Stomach (tissue), 9 donors: ENCODE data around the gene C1QTNF8. TPM values are rescaled to one million over a fixed set of nuclear protein-coding genes. Genes with fewer than 3 reads are reported as not detected.

Source experiments
- DNase-seq, 2 donors: peaks; one replicate each; pipeline versions ENCODE4 v3.0.0 to v3.0.0-alpha.2; 2013 to 2019
- H3K27ac ChIP-seq, 5 donors: fragments of 200-600 bp in 4 of 5; sonication (generic) in 4 of 5; one replicate each; pipeline ENCODE4 v1.5.1; 2013 to 2019; ENCODE audit warnings: mild to moderate bottlenecking in 1 of 5, moderate library complexity in 1 of 5
- H3K27me3 ChIP-seq, 3 donors: fragments of 200-600 bp; sonication (generic); one replicate each; pipeline ENCODE4 v1.5.1; 2017 to 2019; ENCODE audit warnings: mixed run types in 1 of 3
- H3K36me3 ChIP-seq, 4 donors: fragments of 200-600 bp; sonication (generic); 1 replicate in 3 of 4; 2 replicates in 1 of 4; pipeline ENCODE4 v1.5.1; 2016 to 2019
- H3K4me1 ChIP-seq, 4 donors: fragments of 200-600 bp; sonication (generic); one replicate each; pipeline ENCODE4 v1.5.1; 2016 to 2019
- H3K4me3 ChIP-seq, 4 donors: fragments of 200-600 bp; sonication (generic) in 3 of 4; one replicate each; pipeline ENCODE4 v1.5.1; 2016 to 2019; ENCODE audit warnings: mild to moderate bottlenecking in 1 of 4
- H3K9me3 ChIP-seq, 4 donors: fragments of 200-600 bp; sonication (generic); one replicate each; pipeline ENCODE4 v1.5.1; 2016 to 2019
- EP300 ChIP-seq: sonication (generic); formaldehyde crosslinking; IDR thresholded peaks from one replicate; pipeline ENCODE4 v1.6.1; 2017; ENCODE audit warnings: antibody characterized with exemption
- POLR2A ChIP-seq, 4 donors: fragments of 450-650 bp; IDR thresholded peaks; one replicate each; pipeline ENCODE4 v1.6.1; 2016; ENCODE audit warnings: antibody characterized with exemption in 4 of 4, control low read depth in 2 of 4, mild to moderate bottlenecking in 1 of 4, moderate library complexity in 1 of 4
- POLR2AphosphoS5 ChIP-seq, 3 donors: sonication (generic); formaldehyde crosslinking; IDR thresholded peaks; one replicate each; pipeline ENCODE4 v1.6.1; 2016; ENCODE audit warnings: antibody characterized with exemption in 3 of 3
- WGBS, 5 donors: extraction: QIAGEN DNeasy Blood & Tissue Kit in 3 of 5; methylation state at CpG; one replicate each; pipeline versions ENCODE4 v1.1.5 to v1.1.7; 2013 to 2018; 5-methylcytosine and 5-hydroxymethylcytosine counted together
- intact Hi-C: fragments of 100-400 bp; cut with DNase I; formaldehyde crosslinking; loops from one replicate; pipeline ENCODE4 v1.15.1; 2023; ENCODE audit warnings: low total_unique reads
- polyA plus RNA-seq, 3 donors: library from polyadenylated mRNA; stranded (reverse); fragments of 200-250 nt; gene quantifications; one replicate each; pipeline ENCODE4 v1.2.3, GENCODE V29; 2013
- total RNA-seq, 5 donors: library from RNA; depleted of rRNA; stranded (reverse); fragments of >200 nt; gene quantifications; one replicate each; pipeline versions ENCODE4 v1.1.0 to v1.2.3, GENCODE V29; 2014 to 2016
- TF ChIP-seq, protein P1 (sequence below), 7 experiments: fragments of 450-650 bp in 4 of 7; fragments of 200-600 bp in 3 of 7; sonication (generic) in 3 of 7; IDR thresholded peaks; one replicate each; pipeline ENCODE4 v1.5.1; 2016 to 2019; ENCODE audit warnings: antibody characterized with exemption in 7 of 7, control low read depth in 2 of 7, mild to moderate bottlenecking in 1 of 7
- donor health status: healthy with polysubstance abuse.
- donor health status: Bipolar disorder and iron deficiency.
- donor health status: healthy.

C1QTNF8 gene
- total and polyA plus RNA-seq, 8 donors: not detected

GRCh38 chr16:1130382-1130781 lies 34.3 kb upstream of the C1QTNF8 start:
- Histone ChIP-seq H3K4me1 (peaks cover 0 to 26% (median 25%) of the 10 kb centered on the region in 4 donors), H3K36me3 (no peaks in the 10 kb centered on the region), H3K27ac (no peak overlapping the region), H3K9me3 (no peaks in the 10 kb centered on the region), H3K4me3 (no peak overlapping the region), H3K27me3 (peaks cover 0 to 63% (median 7%) of the 10 kb centered on the region in 3 donors)
- WGBS, 5 donors: 78 to 88% (median 85%) methylated on average over 7 to 8 of the region's 8 CpGs
- TF ChIP-seq POLR2AphosphoS5 (IDR thresholded peaks at IDR 0.05): no peak
- no peak for TF ChIP-seq POLR2A (IDR thresholded peaks at IDR 0.05)
- TF ChIP-seq, protein P1, sequence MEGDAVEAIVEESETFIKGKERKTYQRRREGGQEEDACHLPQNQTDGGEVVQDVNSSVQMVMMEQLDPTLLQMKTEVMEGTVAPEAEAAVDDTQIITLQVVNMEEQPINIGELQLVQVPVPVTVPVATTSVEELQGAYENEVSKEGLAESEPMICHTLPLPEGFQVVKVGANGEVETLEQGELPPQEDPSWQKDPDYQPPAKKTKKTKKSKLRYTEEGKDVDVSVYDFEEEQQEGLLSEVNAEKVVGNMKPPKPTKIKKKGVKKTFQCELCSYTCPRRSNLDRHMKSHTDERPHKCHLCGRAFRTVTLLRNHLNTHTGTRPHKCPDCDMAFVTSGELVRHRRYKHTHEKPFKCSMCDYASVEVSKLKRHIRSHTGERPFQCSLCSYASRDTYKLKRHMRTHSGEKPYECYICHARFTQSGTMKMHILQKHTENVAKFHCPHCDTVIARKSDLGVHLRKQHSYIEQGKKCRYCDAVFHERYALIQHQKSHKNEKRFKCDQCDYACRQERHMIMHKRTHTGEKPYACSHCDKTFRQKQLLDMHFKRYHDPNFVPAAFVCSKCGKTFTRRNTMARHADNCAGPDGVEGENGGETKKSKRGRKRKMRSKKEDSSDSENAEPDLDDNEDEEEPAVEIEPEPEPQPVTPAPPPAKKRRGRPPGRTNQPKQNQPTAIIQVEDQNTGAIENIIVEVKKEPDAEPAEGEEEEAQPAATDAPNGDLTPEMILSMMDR (IDR thresholded peaks at IDR 0.05): no peak
- no peak for TF ChIP-seq EP300
- DNase-seq: no peak
- intact Hi-C loops: no loop called here

- peaks cover 0 to 20% (median 17%) of the 10 kb centered on the region in 4 donors for H3K4me1 ChIP-seq
- TF ChIP-seq, protein P1 (IDR thresholded peaks at IDR 0.05): no peak
- TF ChIP-seq POLR2A (IDR thresholded peaks at IDR 0.05) (no peak), EP300 (no peak)
- no peak for DNase-seq
- H3K9me3 ChIP-seq: no peaks in the 10 kb centered on the region
- peaks cover 0 to 65% (median 7%) of the 10 kb centered on the region in 3 donors for H3K27me3 ChIP-seq
- no peaks in the 10 kb centered on the region for H3K36me3 ChIP-seq
- no peak overlapping the region for H3K4me3 ChIP-seq
- intact Hi-C loops: no loop called here
- no peak overlapping the region for H3K27ac ChIP-seq
- WGBS, 5 donors: 90 to 95% (median 94%) methylated on average over 16 to 48 of the region's 48 CpGs
Measured at GRCh38 chr16:1129106-1129960, 33.3 kb upstream of the C1QTNF8 start.

DNA sequence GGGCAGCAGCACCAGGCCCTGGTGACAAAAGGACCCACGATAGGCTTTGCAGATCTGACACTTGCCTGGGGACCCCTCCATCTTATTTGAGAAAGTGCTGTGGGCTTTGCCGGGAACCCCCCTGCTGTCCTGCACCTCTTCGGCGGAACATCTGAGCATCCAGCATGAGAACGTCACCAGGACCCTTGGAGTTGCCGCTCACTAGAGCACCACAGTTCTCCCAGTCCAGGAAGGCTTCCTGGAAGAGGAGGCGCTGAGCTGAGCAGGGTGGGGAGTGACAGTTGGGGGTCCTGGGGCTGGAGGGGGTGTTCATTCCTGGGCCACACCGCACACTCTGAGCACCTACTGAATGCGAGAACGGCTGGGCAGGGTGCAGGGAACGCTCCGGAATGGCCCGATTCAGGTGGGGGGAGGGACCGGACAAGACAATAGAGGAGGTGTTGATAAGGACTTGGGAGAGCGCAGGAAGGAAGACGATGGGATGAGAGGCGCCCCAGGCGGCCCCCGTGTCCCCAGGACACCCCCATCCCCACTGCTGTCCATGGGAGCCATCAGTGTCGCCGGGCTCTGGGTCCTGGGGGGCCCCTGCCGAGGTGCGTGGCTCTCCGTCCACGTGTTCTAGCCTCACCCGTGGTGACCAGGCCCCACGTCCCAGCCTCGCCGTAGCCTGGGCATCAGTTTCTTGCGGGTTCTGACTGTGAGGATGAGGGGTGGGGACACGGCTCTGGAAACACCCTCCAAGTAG lies 32.1 kb upstream of the C1QTNF8 start:
- Histone ChIP-seq H3K27ac (no peak overlapping the region), H3K9me3 (no peaks in the 10 kb centered on the region), H3K27me3 (peaks cover 0 to 64% (median 4%) of the 10 kb centered on the region in 3 donors), H3K4me1 (peaks cover 0 to 8% (median 6%) of the 10 kb centered on the region in 4 donors), H3K36me3 (no peaks in the 10 kb centered on the region), H3K4me3 (no peak overlapping the region)
- 81 to 91% (median 86%) methylated on average over 18 to 31 of the region's 31 CpGs for WGBS, 5 donors
- intact Hi-C loops: no loop called here
- TF ChIP-seq POLR2AphosphoS5 (IDR thresholded peaks at IDR 0.05): no peak
- no peak for TF ChIP-seq EP300
- TF ChIP-seq POLR2A (IDR thresholded peaks at IDR 0.05): no peak
- TF ChIP-seq, protein P1 (IDR thresholded peaks at IDR 0.05): no peak
- DNase-seq: no peak

GRCh38 chr16:1127101-1127500 lies 31.1 kb upstream of the C1QTNF8 start:
- intact Hi-C loops: no loop called here
- H3K9me3 ChIP-seq: no peaks in the 10 kb centered on the region
- no peaks in the 10 kb centered on the region for H3K36me3 ChIP-seq
- no peak for DNase-seq
- H3K4me3 ChIP-seq: no peak overlapping the region
- peaks cover 0 to 62% (median 4%) of the 10 kb centered on the region in 3 donors for H3K27me3 ChIP-seq
- no peak for TF ChIP-seq EP300
- no peak for TF ChIP-seq POLR2AphosphoS5 (IDR thresholded peaks at IDR 0.05)
- TF ChIP-seq, protein P1 (IDR thresholded peaks at IDR 0.05): no peak
- no peak for TF ChIP-seq POLR2A (IDR thresholded peaks at IDR 0.05)
- H3K27ac ChIP-seq: no peak overlapping the region
- WGBS, 5 donors: 37 to 58% (median 47%) methylated on average over 3 to 16 of the region's 16 CpGs
- H3K4me1 ChIP-seq: peaks cover 0 to 7% (median 4%) of the 10 kb centered on the region in 4 donors
